PFSK-1 (cell line): ENCODE measurements around the gene FAM177B.

Source experiments
- FOXP2 ChIP-seq: optimal IDR thresholded peaks from 2 replicates; pipeline ENCODE3; 2011; ENCODE audit warnings: borderline replicate concordance, control low read depth, inconsistent platforms; ENCODE audit not compliant: insufficient read depth; ENCODE audit errors: extremely low read length, extremely low read depth
- POLR2AphosphoS5 ChIP-seq: IDR thresholded peaks from 2 replicates; pipeline ENCODE4 v1.6.1; 2012; ENCODE audit warnings: low read depth, mild to moderate bottlenecking, control low read depth, low read length, moderate library complexity
- REST ChIP-seq, 2 experiments: IDR thresholded peaks; 2 replicates each; pipeline versions ENCODE4 v1.6.1 to v1.8.0; 2011 to 2012; ENCODE audit warnings: low read depth in 2 of 2, low read length in 2 of 2, control low read depth in 1 of 2, inconsistent platforms in 1 of 2, mild to moderate bottlenecking in 1 of 2, moderate library complexity in 1 of 2; ENCODE audit not compliant: insufficient read depth in 1 of 2
- SIN3A ChIP-seq: IDR thresholded peaks from 2 replicates; pipeline ENCODE4 v1.6.1; 2012; ENCODE audit warnings: mild to moderate bottlenecking, low read length, moderate library complexity, borderline replicate concordance; ENCODE audit not compliant: insufficient read depth
- TAF1 ChIP-seq: IDR thresholded peaks from 2 replicates; pipeline ENCODE4 v1.6.1; 2012; ENCODE audit warnings: low read length, control low read depth, borderline replicate concordance; ENCODE audit not compliant: insufficient read depth

FAM177B gene

GRCh38 chr1:222739465-222739864, 2.5 kb downstream of the FAM177B start:
- TF ChIP-seq REST (IDR thresholded peaks at IDR 0.05; ENCODE audit: insufficient read depth in 1 of 2, low read depth in 2 of 2, low read length in 2 of 2), result no peak
- TF ChIP-seq POLR2AphosphoS5, result no peak
- TF ChIP-seq TAF1, result no peak
- TF ChIP-seq FOXP2, result no peak
- no peak for TF ChIP-seq SIN3A

- no peak for TF ChIP-seq TAF1
- TF ChIP-seq POLR2AphosphoS5, result no peak
These were observed 2.9 kb downstream of the FAM177B start for GRCh38 chr1:222739929-222740328.

GRCh38 chr1:222749927-222750326, 12.9 kb downstream of the FAM177B start:
- TF ChIP-seq FOXP2, result no peak
- no peak for TF ChIP-seq POLR2AphosphoS5
- TF ChIP-seq REST (IDR thresholded peaks at IDR 0.05; ENCODE audit: insufficient read depth in 1 of 2, low read depth in 2 of 2, low read length in 2 of 2), result no peak
- no peak for TF ChIP-seq SIN3A
- TF ChIP-seq TAF1, result no peak

GRCh38 chr1:222750651-222751050, 13.6 kb downstream of the FAM177B start:
- TF ChIP-seq REST (IDR thresholded peaks at IDR 0.05; ENCODE audit: insufficient read depth in 1 of 2, low read depth in 2 of 2, low read length in 2 of 2), result no peak
- no peak for TF ChIP-seq FOXP2
- no peak for TF ChIP-seq POLR2AphosphoS5
- TF ChIP-seq SIN3A, result no peak
- TF ChIP-seq TAF1, result no peak

GRCh38 chr1:222751255-222751654, 14.3 kb downstream of the FAM177B start:
- no peak for TF ChIP-seq TAF1
- no peak for TF ChIP-seq FOXP2
- no peak for TF ChIP-seq SIN3A
- TF ChIP-seq REST (IDR thresholded peaks at IDR 0.05; ENCODE audit: insufficient read depth in 1 of 2, low read depth in 2 of 2, low read length in 2 of 2), result no peak
- TF ChIP-seq POLR2AphosphoS5, result no peak
